Upper lobe of right lung (tissue), 1 donor: Measurements from ENCODE around the gene NAA15. TPM values are rescaled to one million over a fixed set of nuclear protein-coding genes. Genes with fewer than 3 reads are reported as not detected.
"Not testable (repeated sequence)": the region's sequence is repeated elsewhere in the genome, so short reads cannot be mapped to it uniquely, and the experiment has no call there.

Source experiments
- ATAC-seq: fragments of 200-7000 bp; cut with Tn5 transposase; one replicate; pipeline ENCODE4 v1.9.1; 2020; ENCODE audit warnings: mild to moderate bottlenecking, moderate library complexity
- DNase-seq: peaks from one replicate; pipeline ENCODE4 v3.0.0-alpha.2; 2020
- H3K27ac ChIP-seq: fragments of 200-600 bp; one replicate; pipeline ENCODE4 v1.8.0; 2022
- H3K27me3 ChIP-seq: fragments of 200-600 bp; one replicate; pipeline ENCODE4 v1.8.0; 2022; ENCODE audit warnings: mild to moderate bottlenecking
- H3K36me3 ChIP-seq: fragments of 200-600 bp; one replicate; pipeline ENCODE4 v1.8.0; 2022
- H3K4me1 ChIP-seq: fragments of 200-600 bp; one replicate; pipeline ENCODE4 v1.8.0; 2022
- H3K4me3 ChIP-seq: fragments of 200-600 bp; one replicate; pipeline ENCODE4 v1.8.0; 2022; ENCODE audit warnings: mild to moderate bottlenecking
- H3K9me3 ChIP-seq: fragments of 200-600 bp; one replicate; pipeline ENCODE4 v1.8.0; 2022
- CTCF ChIP-seq: fragments of 200-600 bp; IDR thresholded peaks from one replicate; pipeline ENCODE4 v1.8.0; 2022; ENCODE audit warnings: antibody characterized with exemption
- intact Hi-C: fragments of 100-400 bp; cut with DNase I; formaldehyde crosslinking; loops from one replicate; pipeline ENCODE4 v1.11.0; 2022
- total RNA-seq: library from RNA; stranded (reverse); fragmentation: NEBNext Ultra II Directional; extraction: Animal tissue kit (Norgen Biotek cat#: 25700); gene quantifications from one replicate; pipeline ENCODE4 v1.2.1, GENCODE V29; 2021
- donor health status: DM: no; HTN: yes; CAD: no; lungs with severe emphysema.

Gene NAA15
- total RNA-seq, 1 donor from 2014 or later, result 38.5 TPM

DNA sequence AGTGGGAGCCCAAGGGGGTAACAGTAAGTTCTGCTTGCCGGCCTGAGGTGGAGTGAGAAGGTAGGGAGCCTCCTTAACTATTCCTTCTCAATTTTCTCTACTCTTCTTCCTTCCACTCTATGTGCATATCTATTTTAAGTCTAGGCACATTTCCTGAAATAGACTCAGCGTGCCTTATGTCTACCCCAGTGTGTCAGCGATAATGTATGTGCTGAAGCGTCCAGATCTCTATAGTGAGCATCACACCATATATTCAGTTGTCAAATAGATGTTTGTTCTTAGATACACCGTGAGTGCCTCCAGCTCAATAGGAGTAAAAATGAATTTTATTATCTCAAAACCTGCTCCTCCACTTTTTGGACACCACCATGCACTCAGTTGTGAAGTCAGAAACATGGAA is 101.1 kb downstream of the NAA15 start:
- DNase-seq (no peak), ATAC-seq (no peak)
- intact Hi-C loops, result no loop called here

DNA sequence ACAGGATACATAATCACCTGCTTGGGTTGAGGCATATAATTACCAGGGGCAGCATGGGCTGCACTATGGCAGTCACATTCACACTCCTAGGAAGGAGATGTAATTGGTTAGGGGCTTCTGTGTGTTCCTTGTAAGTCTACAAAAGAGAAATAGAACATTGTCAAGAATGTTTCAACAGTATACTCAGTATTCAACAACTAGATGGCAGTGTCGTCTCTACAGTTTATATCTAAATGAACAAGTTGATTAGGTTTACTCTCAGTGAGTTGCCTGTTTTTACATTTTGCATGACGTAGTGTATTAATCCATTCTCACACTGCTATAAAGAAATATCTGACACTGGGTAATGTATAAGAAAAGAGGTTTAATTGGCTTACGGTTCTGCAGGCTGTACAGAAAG is 102.2 kb downstream of the NAA15 start:
- no peaks in the 10 kb centered on the region for H3K27me3 ChIP-seq
- intact Hi-C loops, result no loop called here
- DNase-seq (no peak), ATAC-seq (no peak)
- no peak overlapping the region for H3K4me3 ChIP-seq
- no peaks in the 10 kb centered on the region for H3K4me1 ChIP-seq
- H3K9me3 ChIP-seq, result no peaks in the 10 kb centered on the region
- no peak for TF ChIP-seq CTCF
- H3K27ac ChIP-seq, result no peak overlapping the region
- peaks cover 14% of the 10 kb centered on the region for H3K36me3 ChIP-seq

More for the DNA sequence above, 101.1 kb downstream of the NAA15 start:
- no peak for TF ChIP-seq CTCF
- Histone ChIP-seq H3K4me3 (no peak overlapping the region), H3K36me3 (peaks cover 14% of the 10 kb centered on the region), H3K27ac (no peak overlapping the region), H3K9me3 (no peaks in the 10 kb centered on the region), H3K4me1 (no peaks in the 10 kb centered on the region), H3K27me3 (no peaks in the 10 kb centered on the region)

- DNase-seq, result no peak
- Histone ChIP-seq H3K4me1 (no peaks in the 10 kb centered on the region), H3K4me3 (no peak overlapping the region), H3K9me3 (no peaks in the 10 kb centered on the region), H3K27me3 (no peaks in the 10 kb centered on the region), H3K36me3 (no peaks in the 10 kb centered on the region), H3K27ac (no peak overlapping the region)
- no peak for ATAC-seq
- intact Hi-C loops, result no loop called here
- no peak for TF ChIP-seq CTCF
Measured at GRCh38 chr4:139410312-139410711, 109.0 kb downstream of the NAA15 start.

GRCh38 chr4:139414671-139415210 is 113.4 kb downstream of the NAA15 start:
- intact Hi-C loops, H3K9me3 ChIP-seq, H3K4me3 ChIP-seq, DNase-seq, H3K27me3 ChIP-seq, H3K36me3 ChIP-seq, H3K27ac ChIP-seq, ATAC-seq: not testable (repeated sequence)
- peaks cover 11% of the 10 kb centered on the region for H3K4me1 ChIP-seq

GRCh38 chr4:139416073-139416673 is 114.9 kb downstream of the NAA15 start:
- intact Hi-C loops, result no loop called here

More at GRCh38 chr4:139416073-139416673, 114.9 kb downstream of the NAA15 start:
- TF ChIP-seq CTCF, result peak; percentile 83
- no peak for DNase-seq
- Histone ChIP-seq H3K4me3 (no peak overlapping the region), H3K36me3 (no peaks in the 10 kb centered on the region), H3K27me3 (no peaks in the 10 kb centered on the region), H3K27ac (no peak overlapping the region), H3K4me1 (peaks cover 15% of the 10 kb centered on the region), H3K9me3 (no peaks in the 10 kb centered on the region)
- ATAC-seq, result peak; percentile 65
